ENCODE data around the gene TMEM245.
"Not testable (repeated sequence)": the region's sequence is repeated elsewhere in the genome, so short reads cannot be mapped to it uniquely, and the experiment has no call there.

The TMEM245 gene

GRCh38 chr9:109005678-109006077 lies 114.1 kb downstream of the TMEM245 start:
- in situ Hi-C loops (cut with MboI; ENCODE audit: low sequenced_read_pairs): no loop called here

- in situ Hi-C loops (cut with MboI; ENCODE audit: low sequenced_read_pairs): no loop called here
These were observed 116.6 kb downstream of the TMEM245 start for GRCh38 chr9:109003116-109003515.

GRCh38 chr9:109002141-109002540 lies 117.6 kb downstream of the TMEM245 start:
- in situ Hi-C loops (cut with MboI; ENCODE audit: low sequenced_read_pairs): no loop called here

GRCh38 chr9:109001275-109001676 lies 118.5 kb downstream of the TMEM245 start:
- in situ Hi-C loops (cut with MboI; ENCODE audit: low sequenced_read_pairs): no loop called here

GRCh38 chr9:108997112-108997511 lies 122.6 kb downstream of the TMEM245 start:
- in situ Hi-C loops (cut with MboI; ENCODE audit: low sequenced_read_pairs): no loop called here

GRCh38 chr9:108996643-108997042 lies 123.1 kb downstream of the TMEM245 start:
- in situ Hi-C loops (cut with MboI; ENCODE audit: low sequenced_read_pairs): no loop called here

GRCh38 chr9:108994695-108995094 lies 125.1 kb downstream of the TMEM245 start:
- in situ Hi-C loops (cut with MboI; ENCODE audit: low sequenced_read_pairs): no loop called here

- in situ Hi-C loops (cut with MboI; ENCODE audit: low sequenced_read_pairs): no loop called here
These were observed 128.3 kb downstream of the TMEM245 start for GRCh38 chr9:108991479-108991878.

GRCh38 chr9:108983885-108984284 lies 135.9 kb downstream of the TMEM245 start:
- in situ Hi-C loops (cut with MboI; ENCODE audit: low sequenced_read_pairs): no loop called here

- in situ Hi-C loops (cut with MboI; ENCODE audit: low sequenced_read_pairs): no loop called here
These were observed 138.9 kb downstream of the TMEM245 start for GRCh38 chr9:108980893-108981292.

- in situ Hi-C loops (cut with MboI; ENCODE audit: low sequenced_read_pairs): no loop called here
These were observed 141.5 kb downstream of the TMEM245 start for GRCh38 chr9:108978205-108978604.

- in situ Hi-C loops (cut with MboI; ENCODE audit: low sequenced_read_pairs): no loop called here
These were observed 145.9 kb downstream of the TMEM245 start for GRCh38 chr9:108973895-108974294.

- in situ Hi-C loops (cut with MboI; ENCODE audit: low sequenced_read_pairs): no loop called here
These were observed 147.0 kb downstream of the TMEM245 start for GRCh38 chr9:108972626-108973209.

- in situ Hi-C loops (cut with MboI; ENCODE audit: low sequenced_read_pairs): no loop called here
These were observed 147.6 kb downstream of the TMEM245 start for GRCh38 chr9:108972186-108972585.

GRCh38 chr9:108971392-108971791 lies 148.4 kb downstream of the TMEM245 start:
- in situ Hi-C loops (cut with MboI; ENCODE audit: low sequenced_read_pairs): not testable (repeated sequence)

- in situ Hi-C loops (cut with MboI; ENCODE audit: low sequenced_read_pairs): no loop called here
These were observed 151.8 kb downstream of the TMEM245 start for GRCh38 chr9:108967916-108968315.
